HG02840 (cell line): ENCODE data around the gene SVIL.

ENCODE experiments used
- ATAC-seq: cut with Tn5 transposase; IDR thresholded peaks from one replicate; pipeline ENCODE4 v1.9.1; 2021; ENCODE audit warnings: mild to moderate bottlenecking, moderate library complexity, moderate number of reproducible peaks; ENCODE audit not compliant: unreplicated experiment, low FRiP score

The SVIL gene

GRCh38 chr10:29435809-29436501 is 198.8 kb downstream of the SVIL start:
- no peak for ATAC-seq

DNA sequence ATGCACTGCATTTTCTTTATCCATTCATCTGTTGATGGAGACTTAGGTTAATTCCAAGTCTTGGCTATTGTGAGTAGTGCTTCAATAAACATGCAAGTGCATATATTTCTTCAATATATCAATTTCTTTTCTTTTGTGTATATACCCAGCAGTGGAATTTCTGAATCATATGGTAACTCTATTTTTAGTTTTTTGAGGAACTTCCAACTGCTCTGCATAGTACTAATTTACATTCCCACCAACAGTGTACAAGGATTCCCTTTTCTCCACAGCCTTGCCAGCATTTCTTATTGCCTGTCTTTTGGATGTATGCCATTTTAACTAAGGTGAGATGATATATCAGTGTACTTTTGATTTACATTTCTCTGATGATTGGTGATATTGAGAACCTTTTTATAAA is 200.7 kb downstream of the SVIL start:
- ATAC-seq = no peak

DNA sequence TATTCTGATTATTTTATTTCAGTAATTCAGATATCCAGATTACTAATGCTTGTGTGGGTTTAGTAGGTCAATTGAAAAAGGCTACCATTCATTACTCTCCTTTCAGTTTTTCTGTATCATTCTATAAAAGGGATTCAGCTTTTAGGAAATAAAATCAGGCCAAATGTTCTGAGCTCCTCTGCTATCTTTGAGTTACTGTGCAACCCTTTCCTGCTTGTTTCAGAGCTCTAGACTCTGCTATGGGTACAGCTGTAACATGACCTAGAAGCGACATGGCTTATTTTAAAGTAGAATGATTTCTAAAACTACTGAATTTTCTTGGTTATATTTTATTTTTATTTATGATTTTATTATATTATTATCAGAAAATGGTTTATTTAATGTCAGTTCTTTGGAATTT is 203.1 kb downstream of the SVIL start:
- ATAC-seq = no peak

DNA sequence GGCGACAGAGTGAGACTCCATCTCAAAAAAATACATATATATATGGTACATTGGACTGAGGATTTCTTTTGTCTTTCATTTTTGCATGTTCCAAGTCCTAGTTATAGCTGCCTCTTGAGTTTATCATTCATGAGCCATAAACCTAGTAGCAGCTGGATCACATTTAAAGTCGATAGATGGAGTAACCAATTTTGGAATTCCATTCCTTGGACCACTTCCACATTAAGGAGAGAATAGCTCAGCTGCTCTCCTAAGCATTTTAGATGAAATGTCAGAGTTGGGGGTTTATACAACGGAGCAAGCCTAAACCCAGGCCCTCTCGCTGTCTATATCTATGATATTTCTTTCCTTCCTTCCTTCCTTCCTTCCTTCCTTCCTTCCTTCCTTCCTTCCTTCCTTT is 204.7 kb downstream of the SVIL start:
- no peak for ATAC-seq

GRCh38 chr10:29428486-29428885 is 206.3 kb downstream of the SVIL start:
- no peak for ATAC-seq

DNA sequence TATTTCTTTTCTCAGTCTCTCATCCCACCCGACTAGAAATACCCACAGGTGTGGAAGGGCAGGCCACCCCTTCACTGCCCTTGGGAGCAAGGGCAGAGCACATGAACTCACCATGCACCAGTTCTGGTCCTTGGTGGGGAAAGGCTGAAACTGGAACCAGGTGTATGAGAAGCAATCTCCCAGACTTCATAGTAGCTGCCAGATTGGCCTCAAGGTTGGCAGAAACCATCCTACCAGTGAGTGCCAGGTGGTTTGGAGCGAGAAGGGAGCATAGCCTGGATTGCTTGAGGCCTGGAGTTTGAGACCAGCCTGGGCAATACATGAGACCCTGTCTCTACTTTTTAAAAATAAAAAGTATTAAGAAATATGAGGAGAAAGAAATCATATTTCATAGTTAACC is 207.1 kb downstream of the SVIL start:
- ATAC-seq = no peak

DNA sequence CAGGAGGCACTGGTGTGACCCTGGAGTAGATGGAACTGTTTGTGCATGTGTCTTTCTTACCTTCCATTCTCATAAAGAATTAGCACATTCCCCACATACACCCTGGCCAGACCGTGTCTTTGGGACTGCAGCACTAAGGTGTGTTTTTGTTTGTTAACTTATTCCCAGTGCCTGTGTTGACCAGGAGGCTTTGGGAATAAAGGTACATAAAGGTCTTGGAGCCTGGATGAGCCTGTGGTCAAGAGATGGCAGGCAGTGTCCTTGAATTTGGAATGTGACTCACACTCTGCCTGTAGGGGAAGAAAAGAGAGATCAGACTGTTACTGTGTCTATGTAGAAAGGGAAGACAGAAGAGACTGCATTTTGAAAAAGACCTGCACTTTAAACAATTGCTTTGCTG is 208.4 kb downstream of the SVIL start:
- ATAC-seq = no peak

DNA sequence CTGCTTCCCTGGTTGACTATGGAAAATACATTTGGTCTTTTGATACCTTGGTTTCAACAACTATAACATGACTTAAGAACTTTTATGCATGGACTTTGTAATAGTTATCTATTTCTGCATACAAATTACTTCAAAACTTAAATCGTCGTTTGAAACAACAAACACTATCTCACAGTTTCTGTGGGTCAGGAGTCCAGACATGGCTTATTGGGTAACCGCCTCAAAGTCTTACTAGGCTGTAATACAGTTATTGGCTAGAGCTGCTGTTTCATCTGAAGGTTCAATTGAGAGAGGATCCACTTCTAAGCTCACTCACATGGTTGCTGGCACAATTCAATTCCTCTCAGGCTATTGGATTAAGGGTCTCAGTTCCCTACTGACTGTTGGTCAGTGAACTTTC is 210.8 kb downstream of the SVIL start:
- no peak for ATAC-seq

DNA sequence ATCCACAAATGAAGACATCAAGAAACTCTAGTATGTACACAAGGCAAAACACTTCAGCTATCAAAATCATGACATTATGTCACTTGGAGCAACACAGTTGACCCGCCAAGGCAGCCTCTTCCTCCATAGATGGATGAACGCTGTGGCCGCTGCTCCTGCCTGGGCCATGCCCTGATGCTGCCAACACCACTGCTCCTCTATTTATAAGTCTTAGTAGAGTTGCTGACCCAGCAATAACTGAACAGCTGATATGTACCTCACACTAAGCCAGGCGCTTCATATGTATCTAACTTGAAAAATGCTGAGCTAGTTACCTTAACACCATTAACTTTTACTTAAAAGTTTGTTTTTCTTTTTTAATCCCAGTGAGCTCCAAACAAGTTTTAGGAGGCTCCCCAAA is 214.0 kb downstream of the SVIL start:
- no peak for ATAC-seq

DNA sequence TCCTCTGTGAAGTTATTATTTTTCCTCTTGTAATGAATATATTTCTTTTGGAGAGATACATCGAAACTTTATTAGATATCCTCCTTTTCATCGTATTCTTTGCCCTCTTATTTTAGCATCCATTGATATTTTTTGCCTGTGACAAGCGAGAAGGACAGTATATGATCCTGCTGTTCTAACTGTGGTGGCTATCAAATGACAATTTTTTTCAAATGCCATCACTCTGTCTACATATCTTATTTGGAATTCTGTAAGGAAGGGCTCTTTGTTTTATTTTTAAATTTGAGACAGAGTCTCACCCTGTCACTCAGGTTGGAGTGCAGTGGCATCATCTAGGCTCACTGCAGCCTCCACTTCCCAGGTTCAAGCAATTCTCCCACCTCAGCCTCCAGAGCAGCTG is 217.4 kb downstream of the SVIL start:
- no peak for ATAC-seq

- ATAC-seq = no peak
These were observed 218.9 kb downstream of the SVIL start for GRCh38 chr10:29415876-29416275.

DNA sequence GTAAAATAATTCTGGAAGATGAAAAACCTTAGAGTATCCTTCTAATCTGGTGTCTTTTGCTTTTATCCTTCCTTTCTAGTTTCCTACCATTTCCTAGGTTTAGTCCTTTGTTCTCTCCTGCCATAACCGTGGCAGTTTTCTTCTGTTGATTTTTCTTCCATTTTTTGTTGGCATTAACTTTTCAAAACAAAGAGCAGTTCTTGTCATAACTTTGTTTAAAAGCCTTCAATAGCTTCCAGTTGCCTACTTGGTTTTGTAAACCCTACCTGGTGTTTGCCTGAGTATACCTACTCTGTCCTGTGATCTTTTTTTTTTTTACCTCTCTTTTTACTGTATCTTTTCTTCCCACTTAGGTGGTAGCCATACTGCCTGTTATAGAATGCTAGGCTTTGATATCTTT is 220.3 kb downstream of the SVIL start:
- no peak for ATAC-seq

- ATAC-seq = no peak
These were observed 222.3 kb downstream of the SVIL start for GRCh38 chr10:29412485-29412884.

GRCh38 chr10:29411666-29412315 is 223.0 kb downstream of the SVIL start:
- ATAC-seq = no peak

- no peak for ATAC-seq
These were observed 225.3 kb downstream of the SVIL start for GRCh38 chr10:29409241-29410054.

DNA sequence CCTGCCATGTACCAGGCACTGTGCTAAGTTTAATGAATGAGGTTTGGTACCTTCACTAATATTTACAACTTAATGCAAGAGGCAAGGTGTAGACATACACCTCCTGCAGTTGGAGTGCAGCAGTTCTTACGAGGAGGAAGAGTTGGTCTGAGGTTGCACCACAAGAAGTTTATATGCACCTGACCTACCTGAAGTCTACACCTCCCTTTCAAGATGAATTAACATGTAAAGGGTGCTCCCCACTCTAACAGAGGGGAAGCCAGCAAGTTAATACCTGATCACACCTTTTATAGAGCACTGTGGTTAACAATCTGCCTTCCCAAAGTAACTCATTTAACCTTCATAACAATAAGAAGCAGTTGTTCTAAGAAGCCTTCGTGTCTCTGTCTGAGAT is 225.9 kb downstream of the SVIL start:
- no peak for ATAC-seq
